Measurements from ENCODE around the gene HIF3A. TPM values are rescaled to one million over a fixed set of nuclear protein-coding genes. Genes with fewer than 3 reads are reported as not detected.
A peak's percentile ranks its signal among the peaks of the same experiment; 100 is the strongest.

HIF3A gene
- total RNA-seq, 4 donors from 2014 or later: 166 to 235 (median 209) TPM

DNA sequence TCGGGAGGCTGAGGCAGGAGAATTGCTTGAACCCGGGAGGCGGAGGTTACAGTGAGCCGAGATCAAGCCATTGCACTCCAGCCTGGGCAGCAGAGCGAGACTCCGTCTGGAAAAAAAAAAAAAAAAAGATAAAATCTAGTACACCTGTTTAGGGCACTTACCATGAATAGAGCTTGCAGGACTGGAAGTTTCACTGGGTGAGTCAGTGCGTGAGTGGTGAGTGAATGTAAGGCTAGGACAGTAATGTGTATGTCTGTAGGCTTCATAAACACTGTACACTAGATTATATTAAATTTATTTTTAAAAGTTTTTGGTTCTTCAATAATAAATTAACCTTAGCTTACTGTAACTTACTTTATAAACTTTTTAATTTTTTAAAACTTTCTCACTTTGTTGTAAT, 73.0 kb downstream of the HIF3A start:
- Histone ChIP-seq H3K9me3 (no peaks in the 10 kb centered on the region), H3K27me3 (no peaks in the 10 kb centered on the region), H3K4me1 (peaks cover 0 to 21% (median 14%) of the 10 kb centered on the region in 4 donors), H3K27ac (no peak overlapping the region), H3K36me3 (peaks cover 0 to 55% (median 0%) of the 10 kb centered on the region in 3 donors), H3K4me3 (no peak overlapping the region)
- 94 to 95% methylated on average over 7 of the region's 7 CpGs for WGBS, 2 donors
- TF ChIP-seq POLR2A (IDR thresholded peaks at IDR 0.05): no peak
- TF ChIP-seq EP300 (IDR thresholded peaks at IDR 0.05): no peak
- TF ChIP-seq, protein P1, sequence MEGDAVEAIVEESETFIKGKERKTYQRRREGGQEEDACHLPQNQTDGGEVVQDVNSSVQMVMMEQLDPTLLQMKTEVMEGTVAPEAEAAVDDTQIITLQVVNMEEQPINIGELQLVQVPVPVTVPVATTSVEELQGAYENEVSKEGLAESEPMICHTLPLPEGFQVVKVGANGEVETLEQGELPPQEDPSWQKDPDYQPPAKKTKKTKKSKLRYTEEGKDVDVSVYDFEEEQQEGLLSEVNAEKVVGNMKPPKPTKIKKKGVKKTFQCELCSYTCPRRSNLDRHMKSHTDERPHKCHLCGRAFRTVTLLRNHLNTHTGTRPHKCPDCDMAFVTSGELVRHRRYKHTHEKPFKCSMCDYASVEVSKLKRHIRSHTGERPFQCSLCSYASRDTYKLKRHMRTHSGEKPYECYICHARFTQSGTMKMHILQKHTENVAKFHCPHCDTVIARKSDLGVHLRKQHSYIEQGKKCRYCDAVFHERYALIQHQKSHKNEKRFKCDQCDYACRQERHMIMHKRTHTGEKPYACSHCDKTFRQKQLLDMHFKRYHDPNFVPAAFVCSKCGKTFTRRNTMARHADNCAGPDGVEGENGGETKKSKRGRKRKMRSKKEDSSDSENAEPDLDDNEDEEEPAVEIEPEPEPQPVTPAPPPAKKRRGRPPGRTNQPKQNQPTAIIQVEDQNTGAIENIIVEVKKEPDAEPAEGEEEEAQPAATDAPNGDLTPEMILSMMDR (IDR thresholded peaks at IDR 0.05): no peak
- no peak for DNase-seq (ENCODE audit: low spot score in 2 of 2)

DNA sequence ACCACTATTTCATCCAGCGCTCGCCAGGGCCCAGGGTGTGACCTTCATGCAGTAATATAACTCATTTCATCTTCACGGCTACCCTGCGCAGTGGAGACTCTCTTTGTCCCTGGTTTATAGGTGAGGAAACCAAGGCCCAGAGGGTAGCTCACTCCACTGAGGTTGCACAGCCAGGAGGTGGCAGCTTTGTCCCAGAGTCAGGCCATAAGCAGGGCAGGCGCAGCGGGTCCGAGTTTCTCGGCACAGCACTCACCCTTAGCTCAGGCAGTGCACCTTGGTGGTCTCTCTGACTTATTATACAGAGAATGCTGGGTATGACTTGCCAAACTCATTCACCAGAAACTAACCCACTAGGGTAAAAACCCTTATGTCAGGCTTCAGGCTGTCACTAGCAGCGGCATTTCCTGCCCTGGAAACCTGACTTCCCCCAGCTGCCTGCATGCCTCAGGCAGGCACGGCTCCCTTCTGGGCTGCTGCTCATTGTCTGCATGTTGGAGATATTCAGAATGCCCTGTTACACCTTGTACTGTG, 74.6 kb downstream of the HIF3A start:
- no peak for TF ChIP-seq EP300 (IDR thresholded peaks at IDR 0.05)
- TF ChIP-seq, protein P1 (IDR thresholded peaks at IDR 0.05): no peak
- no peak for TF ChIP-seq POLR2A (IDR thresholded peaks at IDR 0.05)
- Histone ChIP-seq H3K9me3 (no peaks in the 10 kb centered on the region), H3K4me1 (peaks cover 0 to 21% (median 14%) of the 10 kb centered on the region in 4 donors), H3K36me3 (peaks cover 0 to 55% (median 0%) of the 10 kb centered on the region in 3 donors), H3K4me3 (no peak overlapping the region), H3K27me3 (no peaks in the 10 kb centered on the region), H3K27ac (no peak overlapping the region)
- WGBS, 2 donors: 74 to 84% methylated on average over 8 to 10 of the region's 10 CpGs
- no peak for DNase-seq (ENCODE audit: low spot score in 2 of 2)

DNA sequence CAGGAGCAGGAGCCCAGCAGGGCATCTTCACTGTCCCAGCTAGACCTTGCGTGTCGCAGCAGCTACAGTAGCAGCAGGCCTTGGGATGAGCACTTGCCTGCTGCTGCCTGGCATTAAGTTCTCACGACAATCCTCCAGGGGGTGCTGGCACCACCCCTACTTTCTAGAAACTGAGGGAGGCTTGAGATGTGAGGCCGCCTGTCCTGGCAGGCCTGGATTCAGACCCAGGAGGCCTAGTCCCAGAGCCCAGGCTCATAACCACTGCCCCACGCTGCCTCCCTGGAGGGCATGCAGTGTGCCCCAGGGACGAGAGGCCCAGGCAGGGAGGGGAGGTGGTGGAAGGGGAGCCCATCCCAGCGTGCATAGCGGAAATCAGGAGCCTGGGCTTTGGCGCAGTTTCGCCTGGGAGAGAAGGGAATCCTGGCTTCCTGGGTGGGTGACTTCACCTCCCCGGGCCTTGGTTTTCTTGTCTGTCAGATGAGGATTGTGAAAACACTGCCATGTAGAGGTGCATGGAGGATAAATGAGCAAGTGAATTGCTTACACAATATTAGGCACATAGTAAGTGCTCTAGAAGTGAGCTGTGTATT, 76.2 kb downstream of the HIF3A start:
- H3K27ac ChIP-seq: peak overlapping the region in 3 of 4 donors; percentile 26 to 70 (median 38)
- 71 to 73% methylated on average over 11 of the region's 11 CpGs for WGBS, 2 donors
- H3K27me3 ChIP-seq: no peaks in the 10 kb centered on the region
- peaks cover 0 to 35% (median 18%) of the 10 kb centered on the region in 4 donors for H3K4me1 ChIP-seq
- TF ChIP-seq EP300 (IDR thresholded peaks at IDR 0.05): no peak
- no peak for TF ChIP-seq POLR2A (IDR thresholded peaks at IDR 0.05)
- TF ChIP-seq, protein P1 (IDR thresholded peaks at IDR 0.05): no peak
- peaks cover 0 to 49% (median 0%) of the 10 kb centered on the region in 3 donors for H3K36me3 ChIP-seq
- no peak overlapping the region for H3K4me3 ChIP-seq
- H3K9me3 ChIP-seq: no peaks in the 10 kb centered on the region
- DNase-seq (ENCODE audit: low spot score in 2 of 2): no peak

DNA sequence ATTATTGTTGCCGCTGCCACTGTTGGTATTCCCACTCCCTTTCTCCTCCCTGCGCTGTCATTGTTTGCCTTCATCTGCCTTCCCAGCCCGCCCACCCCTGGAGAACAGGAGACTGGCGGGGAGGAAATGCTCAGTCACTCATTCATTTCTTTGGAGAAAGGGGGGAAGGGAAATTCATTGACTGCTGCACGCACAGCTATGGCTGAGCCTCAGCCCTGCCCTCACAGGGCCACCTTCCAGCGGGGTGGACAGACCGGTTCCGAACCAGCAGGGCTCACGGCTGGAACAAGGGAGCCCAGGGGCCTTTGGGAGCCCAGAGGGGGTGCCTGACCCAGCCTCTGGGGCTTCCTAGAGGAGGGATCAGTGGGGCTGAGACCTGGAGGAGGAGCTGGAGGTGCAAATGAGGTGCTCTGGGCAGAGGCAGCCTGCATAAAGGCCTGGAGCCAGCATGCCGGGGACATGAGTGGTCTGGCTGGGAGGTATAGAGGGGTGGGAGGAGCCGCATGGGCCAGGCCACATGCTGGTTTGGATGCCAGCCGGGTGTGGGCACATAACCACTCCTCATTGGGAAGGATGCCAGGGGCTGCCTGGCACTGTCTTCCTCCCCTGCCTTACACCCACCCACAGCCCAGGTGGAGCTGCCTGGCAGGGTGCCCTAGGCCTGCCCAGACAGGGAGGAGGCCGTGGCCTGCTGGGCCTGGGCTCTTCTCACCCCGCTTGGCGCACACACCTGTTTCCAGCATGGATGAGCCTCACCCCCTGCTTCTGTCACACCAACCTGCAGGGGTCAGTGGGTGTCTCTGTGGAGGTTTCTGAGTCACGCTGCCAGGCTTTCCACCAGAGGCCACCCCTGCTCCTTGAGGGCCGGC, 76.9 kb downstream of the HIF3A start:
- Histone ChIP-seq H3K9me3 (no peaks in the 10 kb centered on the region), H3K27me3 (no peaks in the 10 kb centered on the region), H3K36me3 (peaks cover 0 to 42% (median 0%) of the 10 kb centered on the region in 3 donors), H3K4me1 (peaks cover 0 to 42% (median 21%) of the 10 kb centered on the region in 4 donors), H3K4me3 (no peak overlapping the region), H3K27ac (peak overlapping the region in 3 of 4 donors; percentile 26 to 70 (median 38))
- DNase-seq (ENCODE audit: low spot score in 2 of 2): no peak
- 52% methylated on average over 12 to 15 of the region's 17 CpGs for WGBS, 2 donors
- TF ChIP-seq POLR2A (IDR thresholded peaks at IDR 0.05) (no peak), EP300 (IDR thresholded peaks at IDR 0.05) (no peak)
- TF ChIP-seq, protein P1 (IDR thresholded peaks at IDR 0.05): no peak
